WI38 (cell line): Measurements from ENCODE around the gene TACR1.
A peak's percentile ranks its signal among the peaks of the same experiment; 100 is the strongest.

Experiments
- H3K4me3 ChIP-seq: 2 replicates; pipeline ENCODE4 v1.5.1; 2011; ENCODE audit warnings: low read depth, mild to moderate bottlenecking, control low read depth, low read length
- TF ChIP-seq, protein P1 (sequence below): IDR thresholded peaks from 2 replicates; pipeline ENCODE4 v1.5.1; 2012; ENCODE audit warnings: low read depth, mild to moderate bottlenecking, control low read depth, low read length

TACR1 gene

DNA sequence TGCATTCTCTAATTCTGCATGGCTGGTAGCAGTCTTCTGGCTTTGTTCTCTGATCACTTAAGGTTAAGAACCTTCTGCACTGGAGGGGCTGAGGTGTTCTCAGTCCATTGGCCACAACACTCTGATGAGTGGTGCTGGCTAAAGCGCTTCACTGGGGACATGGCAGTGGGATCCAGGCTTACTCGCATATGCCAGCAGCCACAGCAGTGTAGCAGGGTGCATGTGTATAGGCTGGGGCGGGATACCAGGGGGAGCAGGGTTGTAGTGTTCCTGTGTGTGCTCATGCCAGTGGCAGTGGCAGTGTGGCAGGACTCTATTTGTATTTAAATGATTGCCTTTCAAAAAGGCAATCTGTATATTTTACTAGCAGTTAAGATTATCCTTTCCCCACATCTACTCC lies 11.1 kb upstream of the TACR1 start:
- TF ChIP-seq, protein P1, sequence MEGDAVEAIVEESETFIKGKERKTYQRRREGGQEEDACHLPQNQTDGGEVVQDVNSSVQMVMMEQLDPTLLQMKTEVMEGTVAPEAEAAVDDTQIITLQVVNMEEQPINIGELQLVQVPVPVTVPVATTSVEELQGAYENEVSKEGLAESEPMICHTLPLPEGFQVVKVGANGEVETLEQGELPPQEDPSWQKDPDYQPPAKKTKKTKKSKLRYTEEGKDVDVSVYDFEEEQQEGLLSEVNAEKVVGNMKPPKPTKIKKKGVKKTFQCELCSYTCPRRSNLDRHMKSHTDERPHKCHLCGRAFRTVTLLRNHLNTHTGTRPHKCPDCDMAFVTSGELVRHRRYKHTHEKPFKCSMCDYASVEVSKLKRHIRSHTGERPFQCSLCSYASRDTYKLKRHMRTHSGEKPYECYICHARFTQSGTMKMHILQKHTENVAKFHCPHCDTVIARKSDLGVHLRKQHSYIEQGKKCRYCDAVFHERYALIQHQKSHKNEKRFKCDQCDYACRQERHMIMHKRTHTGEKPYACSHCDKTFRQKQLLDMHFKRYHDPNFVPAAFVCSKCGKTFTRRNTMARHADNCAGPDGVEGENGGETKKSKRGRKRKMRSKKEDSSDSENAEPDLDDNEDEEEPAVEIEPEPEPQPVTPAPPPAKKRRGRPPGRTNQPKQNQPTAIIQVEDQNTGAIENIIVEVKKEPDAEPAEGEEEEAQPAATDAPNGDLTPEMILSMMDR: no peak

DNA sequence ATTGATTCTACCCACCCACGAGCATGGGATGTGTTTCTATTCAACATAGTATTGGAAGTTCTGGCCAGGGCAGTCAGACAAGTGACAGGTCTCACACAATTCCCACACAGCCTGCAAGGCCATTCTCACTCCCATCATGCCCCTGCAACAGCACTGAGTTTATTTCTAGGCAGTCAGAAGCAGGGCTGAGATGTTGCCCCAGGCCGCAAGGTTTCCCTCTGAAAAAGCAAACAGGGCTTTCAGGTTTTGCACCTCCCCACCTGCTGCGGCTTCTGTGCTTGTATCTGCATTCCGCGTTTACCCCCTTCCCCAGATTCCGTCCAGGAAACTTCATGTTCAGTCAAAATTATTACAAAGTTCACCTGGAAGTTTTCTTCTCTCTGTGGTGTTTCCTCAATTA lies 9.4 kb upstream of the TACR1 start:
- no peak overlapping the region for H3K4me3 ChIP-seq
- TF ChIP-seq, protein P1: no peak

More for the DNA sequence above, 11.1 kb upstream of the TACR1 start:
- no peak overlapping the region for H3K4me3 ChIP-seq

DNA sequence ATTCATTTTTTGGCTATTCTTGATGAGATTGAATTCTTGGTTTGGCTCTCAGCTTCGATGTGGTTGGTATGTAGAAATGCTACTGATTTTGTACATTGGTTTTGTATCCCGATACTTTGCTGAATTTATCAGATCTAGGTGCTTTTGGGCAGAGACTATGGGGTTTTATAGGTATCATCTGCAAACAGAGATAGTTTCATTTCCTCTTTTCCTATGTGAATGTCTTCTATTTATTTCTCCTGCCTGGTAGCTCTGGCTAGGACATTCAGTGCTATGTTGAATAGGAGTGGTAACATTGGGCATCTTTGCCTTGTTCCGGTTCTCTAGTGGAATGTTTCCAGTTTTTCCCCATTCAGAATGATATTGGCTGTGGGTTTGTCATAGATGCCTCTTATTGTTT lies 5.5 kb upstream of the TACR1 start:
- TF ChIP-seq, protein P1: no peak
- H3K4me3 ChIP-seq: no peak overlapping the region

DNA sequence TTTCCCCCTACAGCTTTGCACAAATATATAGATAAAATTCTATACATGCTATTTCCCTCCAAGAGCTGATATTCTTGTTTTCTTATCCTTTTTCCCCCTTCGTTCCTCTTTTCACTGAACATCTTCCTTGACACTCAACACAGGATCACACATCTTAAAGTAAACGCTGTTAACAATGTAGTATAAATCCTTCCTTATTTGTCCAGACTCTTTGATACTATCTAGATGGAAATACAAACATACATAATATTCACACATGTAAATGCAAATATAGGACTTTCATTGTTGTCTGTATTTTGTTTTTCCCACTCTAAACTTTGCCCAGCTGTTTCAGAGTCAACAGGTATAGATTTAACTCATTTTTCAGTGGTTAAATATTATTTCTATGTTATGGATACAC lies 3.0 kb upstream of the TACR1 start:
- TF ChIP-seq, protein P1: no peak
- H3K4me3 ChIP-seq: no peak overlapping the region

DNA sequence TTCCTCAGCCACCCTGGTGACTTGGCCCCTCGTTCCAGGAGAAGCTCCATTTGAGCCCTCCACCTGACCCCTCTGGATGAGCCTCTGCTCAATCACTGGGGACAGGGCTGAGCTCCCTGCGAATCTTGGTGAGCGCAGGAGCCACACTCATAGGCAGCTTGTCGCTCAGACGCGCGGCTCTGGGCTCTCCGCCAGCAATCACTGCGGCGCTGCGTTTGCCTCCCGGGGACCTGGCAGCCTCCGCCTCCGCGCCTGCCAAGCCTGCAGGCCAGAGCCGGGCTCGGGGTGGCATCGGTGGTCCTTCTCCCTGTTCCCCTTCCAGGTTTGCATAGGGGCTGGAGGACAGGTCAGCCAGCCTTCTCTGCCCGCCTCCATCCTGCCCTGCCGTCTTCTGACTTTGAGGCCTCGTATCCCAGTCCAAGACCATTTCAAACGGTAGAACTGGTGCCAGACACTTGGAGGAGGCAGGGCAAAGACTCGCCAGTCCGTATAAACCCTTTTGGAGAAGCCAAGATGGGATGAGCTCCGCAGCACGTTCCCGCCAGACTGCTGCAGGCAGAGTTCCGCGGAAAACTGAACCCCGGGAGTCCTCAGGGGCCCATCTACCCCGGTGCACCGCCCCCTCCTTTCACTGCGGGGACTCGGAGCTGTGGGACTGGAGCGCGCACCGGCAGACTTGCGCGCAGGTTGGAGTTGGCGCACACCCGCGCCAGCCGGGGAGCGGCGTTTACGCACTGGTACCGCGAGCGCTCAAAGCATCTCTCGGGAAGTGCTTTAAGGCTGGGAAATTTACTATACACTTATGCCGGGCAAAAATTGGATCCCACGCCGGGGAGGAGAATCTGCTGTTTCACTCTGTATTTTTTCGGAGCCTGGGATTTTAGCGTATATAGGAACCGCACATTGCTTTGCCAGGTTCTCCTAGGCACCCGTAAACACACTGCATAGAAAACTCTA lies 1.1 kb upstream of the TACR1 start:
- TF ChIP-seq, protein P1: no peak
- peak overlapping the region; percentile 60 for H3K4me3 ChIP-seq

DNA sequence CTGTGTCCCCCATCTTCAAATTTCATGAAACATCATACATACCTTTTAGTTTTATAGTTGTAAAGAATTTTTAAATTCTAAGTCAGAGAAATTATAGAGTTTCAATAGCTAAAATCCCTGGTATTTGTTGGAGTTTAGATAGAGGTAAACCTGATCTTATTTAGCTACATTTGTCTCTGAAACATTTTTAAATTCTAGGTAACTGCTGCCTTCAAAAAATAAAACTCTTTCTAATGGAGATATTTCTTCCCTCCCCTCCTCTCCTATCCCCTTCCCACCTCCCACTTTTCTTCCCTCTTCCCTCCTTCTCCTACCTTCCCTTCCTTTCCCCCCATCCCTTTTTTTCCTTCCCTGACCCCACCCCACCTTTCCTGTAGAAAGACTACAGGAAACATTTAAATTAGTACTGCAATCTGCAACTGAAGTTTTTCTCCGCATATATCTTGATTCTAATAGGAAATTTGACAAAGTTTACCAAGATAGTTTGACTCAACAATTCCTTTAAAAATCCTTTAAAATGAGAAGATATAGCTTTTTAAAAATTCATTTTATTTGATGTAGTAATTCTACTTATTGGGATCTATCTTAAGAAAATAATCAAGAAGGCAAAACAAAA lies 4.1 kb downstream of the TACR1 start:
- TF ChIP-seq, protein P1: no peak
- H3K4me3 ChIP-seq: no peak overlapping the region
